Omental fat pad (tissue), 4 donors: Measurements from ENCODE around the gene EPB41L4B. TPM values are rescaled to one million over a fixed set of nuclear protein-coding genes. Genes with fewer than 3 reads are reported as not detected.

Experiments
- ATAC-seq: fragments of 150-250 bp; one replicate; pipeline ENCODE4 v1.9.1; 2016; ENCODE audit warnings: mild to moderate bottlenecking, moderate library complexity; ENCODE audit not compliant: low FRiP score
- DNase-seq: peaks from one replicate; pipeline ENCODE4 v3.0.0-alpha.2; 2019; ENCODE audit warnings: low spot score
- total RNA-seq, 4 donors: library from RNA; depleted of rRNA; stranded (reverse); fragments of >200 nt; gene quantifications; one replicate each; pipeline ENCODE4 v1.1.0, GENCODE V29; 2016
- TF ChIP-seq, protein P1 (sequence below), 3 donors: fragments of 450-650 bp; IDR thresholded peaks; one replicate each; pipeline ENCODE4 v1.5.1; 2016 to 2017; ENCODE audit warnings: antibody characterized with exemption in 3 of 3, mild to moderate bottlenecking in 3 of 3, moderate library complexity in 2 of 3

The EPB41L4B gene
- total RNA-seq, 4 donors from 2014 or later, result 6.3 to 47.7 (median 33.6) TPM

GRCh38 chr9:109270441-109270840, 50.4 kb downstream of the EPB41L4B start:
- DNase-seq, result no peak
- ATAC-seq, result no peak
- TF ChIP-seq, protein P1, sequence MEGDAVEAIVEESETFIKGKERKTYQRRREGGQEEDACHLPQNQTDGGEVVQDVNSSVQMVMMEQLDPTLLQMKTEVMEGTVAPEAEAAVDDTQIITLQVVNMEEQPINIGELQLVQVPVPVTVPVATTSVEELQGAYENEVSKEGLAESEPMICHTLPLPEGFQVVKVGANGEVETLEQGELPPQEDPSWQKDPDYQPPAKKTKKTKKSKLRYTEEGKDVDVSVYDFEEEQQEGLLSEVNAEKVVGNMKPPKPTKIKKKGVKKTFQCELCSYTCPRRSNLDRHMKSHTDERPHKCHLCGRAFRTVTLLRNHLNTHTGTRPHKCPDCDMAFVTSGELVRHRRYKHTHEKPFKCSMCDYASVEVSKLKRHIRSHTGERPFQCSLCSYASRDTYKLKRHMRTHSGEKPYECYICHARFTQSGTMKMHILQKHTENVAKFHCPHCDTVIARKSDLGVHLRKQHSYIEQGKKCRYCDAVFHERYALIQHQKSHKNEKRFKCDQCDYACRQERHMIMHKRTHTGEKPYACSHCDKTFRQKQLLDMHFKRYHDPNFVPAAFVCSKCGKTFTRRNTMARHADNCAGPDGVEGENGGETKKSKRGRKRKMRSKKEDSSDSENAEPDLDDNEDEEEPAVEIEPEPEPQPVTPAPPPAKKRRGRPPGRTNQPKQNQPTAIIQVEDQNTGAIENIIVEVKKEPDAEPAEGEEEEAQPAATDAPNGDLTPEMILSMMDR (IDR thresholded peaks at IDR 0.05), result no peak

GRCh38 chr9:109269839-109270238, 51.0 kb downstream of the EPB41L4B start:
- no peak for DNase-seq
- ATAC-seq, result no peak
- TF ChIP-seq, protein P1 (IDR thresholded peaks at IDR 0.05), result no peak

DNA sequence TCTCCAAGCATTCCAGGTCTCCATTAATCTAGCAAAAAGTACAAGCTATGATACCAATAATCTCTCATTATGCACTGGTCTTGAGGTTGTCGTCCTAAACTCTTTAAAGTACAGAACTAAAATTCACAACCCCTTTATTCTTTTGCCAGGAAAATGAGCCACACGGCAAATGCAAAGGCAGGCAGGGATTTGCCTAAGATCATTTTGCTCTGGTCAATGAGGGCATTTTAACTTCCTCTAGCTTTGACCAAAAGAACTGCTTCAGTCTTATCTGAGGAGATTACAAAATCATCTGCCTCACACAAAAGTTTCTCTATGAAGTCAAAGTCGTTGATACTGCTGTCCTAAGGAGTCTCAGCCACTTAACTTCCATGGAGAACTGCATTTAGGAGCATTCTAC, 51.8 kb downstream of the EPB41L4B start:
- TF ChIP-seq, protein P1 (IDR thresholded peaks at IDR 0.05), result no peak
- no peak for ATAC-seq
- no peak for DNase-seq

DNA sequence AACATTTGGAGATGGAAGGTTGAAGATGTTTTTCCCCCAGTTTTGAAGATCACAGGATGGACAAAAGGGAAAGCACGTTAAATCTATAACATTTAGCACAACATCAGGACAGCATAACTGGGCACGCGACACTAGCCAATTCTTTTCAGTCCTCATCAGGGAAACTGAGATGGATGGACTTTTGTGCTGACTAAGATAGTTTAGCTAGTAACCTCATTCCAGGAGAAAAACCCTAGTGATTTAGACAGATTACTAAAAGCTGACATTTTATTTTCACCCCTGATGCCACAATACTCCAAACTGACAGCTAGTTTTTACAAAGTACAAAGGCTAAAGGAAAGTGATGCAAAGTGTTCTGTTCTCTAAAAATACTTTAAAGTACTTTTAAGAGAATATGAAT, 53.3 kb downstream of the EPB41L4B start:
- ATAC-seq (no peak), DNase-seq (no peak)
- TF ChIP-seq, protein P1 (IDR thresholded peaks at IDR 0.05), result no peak

DNA sequence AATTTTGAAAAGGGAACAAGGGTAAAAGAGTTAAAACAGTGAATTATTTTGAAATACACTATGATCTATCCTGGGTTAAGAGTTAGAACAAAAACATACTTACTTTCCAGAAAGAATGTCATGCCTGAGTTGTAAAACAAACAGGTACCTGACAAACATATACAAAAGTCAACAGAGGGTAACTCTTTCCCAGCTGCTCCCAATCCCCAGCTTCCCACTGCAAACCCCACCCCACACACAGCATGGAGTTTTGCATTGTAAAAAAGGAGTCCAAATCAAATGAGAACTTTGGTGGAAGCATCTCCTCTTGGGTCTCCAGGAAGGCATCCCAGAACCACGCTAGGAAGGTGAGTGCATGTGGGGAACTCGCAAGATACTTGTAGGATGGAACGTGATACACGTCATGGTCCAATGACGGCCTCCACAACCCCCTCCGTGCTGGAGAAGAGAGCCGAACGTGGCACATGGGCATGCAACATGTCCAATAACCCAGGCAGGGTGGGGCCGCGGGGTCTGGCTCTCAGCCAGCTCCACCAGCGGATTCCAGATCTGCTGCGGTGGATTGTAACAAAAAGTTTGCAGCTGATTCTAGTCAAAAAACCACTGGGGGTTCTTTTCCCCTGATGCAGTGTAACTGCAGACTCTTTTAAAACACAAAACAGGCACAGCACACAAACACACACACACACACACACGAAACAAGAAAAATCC, 55.8 kb downstream of the EPB41L4B start:
- TF ChIP-seq, protein P1 (IDR thresholded peaks at IDR 0.05), result no peak
- DNase-seq (no peak), ATAC-seq (no peak)

DNA sequence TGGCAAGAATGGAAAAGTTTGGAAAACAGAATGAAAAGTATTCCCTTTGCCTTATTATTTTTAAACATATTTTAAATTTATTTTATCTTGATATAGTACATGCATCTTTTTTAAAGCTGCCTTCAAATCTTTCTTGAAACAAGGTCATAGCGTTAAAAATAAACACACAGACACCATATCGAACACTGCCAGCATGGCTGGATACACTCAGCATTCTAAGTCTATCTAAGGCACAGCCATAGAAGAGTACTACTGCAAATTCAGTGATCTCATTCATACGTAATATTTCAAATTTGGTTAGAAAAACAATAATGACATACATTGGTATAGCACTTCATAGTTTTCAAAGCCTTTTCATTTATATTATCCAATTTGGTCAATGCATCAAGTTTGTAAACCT, 57.5 kb downstream of the EPB41L4B start:
- TF ChIP-seq, protein P1 (IDR thresholded peaks at IDR 0.05), result no peak
- ATAC-seq (no peak), DNase-seq (no peak)
